ENCODE results near the gene CCL7.

Gene CCL7

DNA sequence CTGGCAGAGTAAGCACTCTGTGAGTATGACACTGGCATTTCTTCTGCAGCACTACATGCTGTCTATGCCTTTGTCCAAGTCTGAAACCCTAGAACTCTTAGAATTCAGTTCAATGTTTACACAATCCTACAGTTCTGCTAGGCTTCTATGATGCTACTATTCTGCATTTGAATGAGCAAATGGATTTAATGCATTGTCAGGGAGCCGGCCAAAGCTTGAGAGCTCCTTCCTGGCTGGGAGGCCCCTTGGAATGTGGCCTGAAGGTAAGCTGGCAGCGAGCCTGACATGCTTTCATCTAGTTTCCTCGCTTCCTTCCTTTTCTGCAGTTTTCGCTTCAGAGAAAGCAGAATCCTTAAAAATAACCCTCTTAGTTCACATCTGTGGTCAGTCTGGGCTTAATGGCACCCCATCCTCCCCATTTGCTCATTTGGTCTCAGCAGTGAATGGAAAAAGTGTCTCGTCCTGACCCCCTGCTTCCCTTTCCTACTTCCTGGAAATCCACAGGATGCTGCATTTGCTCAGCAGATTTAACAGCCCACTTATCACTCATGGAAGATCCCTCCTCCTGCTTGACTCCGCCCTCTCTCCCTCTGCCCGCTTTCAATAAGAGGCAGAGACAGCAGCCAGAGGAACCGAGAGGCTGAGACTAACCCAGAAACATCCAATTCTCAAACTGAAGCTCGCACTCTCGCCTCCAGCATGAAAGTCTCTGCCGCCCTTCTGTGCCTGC, 15.2 kb upstream of the CCL7 start, which contains the start of gene CCL2:
Gene CCL2 (plus strand): TSS at position 635 of the 730 bp plus-strand sequence. CDS start 65 bp downstream, at position 700.
- Histone ChIP-seq H3K36me3 (ENCODE audit: control insufficient read depth, insufficient read depth, low read length) (no peaks in the 10 kb centered on the region), H3K27ac (ENCODE audit: insufficient read depth, low read length, poor library complexity, severe bottlenecking) (no peak within 1 kb of the TSS), H3K27me3 (replicated peaks; ENCODE audit: control insufficient read depth, insufficient read depth, low read length, poor library complexity, severe bottlenecking) (no peaks in the 10 kb centered on the region), H3K9me3 (ENCODE audit: control insufficient read depth, low read length) (no peaks in the 10 kb centered on the region), H3K4me3 (ENCODE audit: insufficient read depth, low read depth, low read length, poor library complexity, severe bottlenecking) (no peak within 1 kb of the TSS), H3K4me1 (ENCODE audit: control insufficient read depth, insufficient read depth, low read length, poor library complexity, severe bottlenecking) (no peaks in the 10 kb centered on the region)
- no peak for DNase-seq

DNA sequence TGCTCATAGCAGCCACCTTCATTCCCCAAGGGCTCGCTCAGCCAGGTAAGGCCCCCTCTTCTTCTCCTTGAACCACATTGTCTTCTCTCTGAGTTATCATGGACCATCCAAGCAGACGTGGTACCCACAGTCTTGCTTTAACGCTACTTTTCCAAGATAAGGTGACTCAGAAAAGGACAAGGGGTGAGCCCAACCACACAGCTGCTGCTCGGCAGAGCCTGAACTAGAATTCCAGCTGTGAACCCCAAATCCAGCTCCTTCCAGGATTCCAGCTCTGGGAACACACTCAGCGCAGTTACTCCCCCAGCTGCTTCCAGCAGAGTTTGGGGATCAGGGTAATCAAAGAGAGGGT, 14.7 kb upstream of the CCL7 start:
- H3K27ac ChIP-seq (ENCODE audit: insufficient read depth, low read length, poor library complexity, severe bottlenecking): no peak overlapping the region
- H3K4me3 ChIP-seq (ENCODE audit: insufficient read depth, low read depth, low read length, poor library complexity, severe bottlenecking): no peak overlapping the region
- H3K4me1 ChIP-seq (ENCODE audit: control insufficient read depth, insufficient read depth, low read length, poor library complexity, severe bottlenecking): no peaks in the 10 kb centered on the region

DNA sequence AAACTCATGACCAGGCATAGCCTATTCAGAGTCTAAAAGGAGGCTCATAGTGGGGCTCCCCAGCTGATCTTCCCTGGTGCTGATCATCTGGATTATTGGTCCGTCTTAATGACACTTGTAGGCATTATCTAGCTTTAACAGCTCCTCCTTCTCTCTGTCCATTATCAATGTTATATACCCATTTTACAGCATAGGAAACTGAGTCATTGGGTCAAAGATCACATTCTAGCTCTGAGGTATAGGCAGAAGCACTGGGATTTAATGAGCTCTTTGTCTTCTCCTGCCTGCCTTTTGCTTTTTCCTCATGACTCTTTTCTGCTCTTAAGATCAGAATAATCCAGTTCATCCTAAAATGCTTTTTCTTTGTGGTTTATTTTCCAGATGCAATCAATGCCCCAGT, 14.2 kb upstream of the CCL7 start:
- H3K27ac ChIP-seq (ENCODE audit: insufficient read depth, low read length, poor library complexity, severe bottlenecking): no peak overlapping the region
- no peaks in the 10 kb centered on the region for H3K4me1 ChIP-seq (ENCODE audit: control insufficient read depth, insufficient read depth, low read length, poor library complexity, severe bottlenecking)
- no peaks in the 10 kb centered on the region for H3K9me3 ChIP-seq (ENCODE audit: control insufficient read depth, low read length)
- no peak for DNase-seq
- no peaks in the 10 kb centered on the region for H3K27me3 ChIP-seq (replicated peaks; ENCODE audit: control insufficient read depth, insufficient read depth, low read length, poor library complexity, severe bottlenecking)
- H3K36me3 ChIP-seq (ENCODE audit: control insufficient read depth, insufficient read depth, low read length): no peaks in the 10 kb centered on the region
- H3K4me3 ChIP-seq (ENCODE audit: insufficient read depth, low read depth, low read length, poor library complexity, severe bottlenecking): no peak overlapping the region

More for the DNA sequence above, 14.7 kb upstream of the CCL7 start:
- no peak for DNase-seq
- no peaks in the 10 kb centered on the region for H3K36me3 ChIP-seq (ENCODE audit: control insufficient read depth, insufficient read depth, low read length)
- no peaks in the 10 kb centered on the region for H3K27me3 ChIP-seq (replicated peaks; ENCODE audit: control insufficient read depth, insufficient read depth, low read length, poor library complexity, severe bottlenecking)
- no peaks in the 10 kb centered on the region for H3K9me3 ChIP-seq (ENCODE audit: control insufficient read depth, low read length)

DNA sequence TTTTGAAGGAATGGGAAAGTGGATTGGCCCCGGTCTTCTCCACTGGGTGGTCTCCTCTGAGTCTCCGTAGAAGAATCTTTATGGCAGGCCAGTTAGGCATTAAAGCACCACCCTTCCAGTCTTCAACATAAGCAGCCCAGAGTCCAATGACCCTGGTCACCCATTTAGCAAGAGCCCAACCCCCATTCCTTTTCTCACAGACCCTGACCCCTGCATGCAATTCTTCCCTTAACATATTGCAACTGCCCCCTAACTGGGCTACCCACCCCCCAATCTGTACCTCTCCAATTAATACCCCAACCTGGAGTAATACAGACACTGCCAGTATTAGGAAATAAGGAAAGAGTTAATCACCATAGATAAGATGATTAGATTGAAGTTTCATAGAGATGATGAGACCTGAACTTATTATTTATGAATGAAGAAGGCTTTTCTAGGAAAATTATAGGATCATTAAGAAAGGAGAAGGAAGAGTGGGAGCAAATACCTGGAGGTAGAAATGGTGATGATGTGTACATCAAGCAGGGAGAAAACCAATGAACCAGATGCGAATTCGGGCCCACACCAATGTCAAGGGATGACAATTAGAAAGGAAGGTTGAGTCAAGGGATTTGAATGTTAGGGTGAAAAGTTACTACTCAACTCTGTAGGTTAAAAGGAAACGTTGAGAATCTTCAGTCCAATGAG, 12.6 kb upstream of the CCL7 start:
- Histone ChIP-seq H3K9me3 (ENCODE audit: control insufficient read depth, low read length) (no peaks in the 10 kb centered on the region), H3K27me3 (replicated peaks; ENCODE audit: control insufficient read depth, insufficient read depth, low read length, poor library complexity, severe bottlenecking) (no peaks in the 10 kb centered on the region), H3K36me3 (ENCODE audit: control insufficient read depth, insufficient read depth, low read length) (no peaks in the 10 kb centered on the region), H3K4me3 (ENCODE audit: insufficient read depth, low read depth, low read length, poor library complexity, severe bottlenecking) (no peak overlapping the region), H3K27ac (ENCODE audit: insufficient read depth, low read length, poor library complexity, severe bottlenecking) (no peak overlapping the region), H3K4me1 (ENCODE audit: control insufficient read depth, insufficient read depth, low read length, poor library complexity, severe bottlenecking) (no peaks in the 10 kb centered on the region)
- DNase-seq: no peak

DNA sequence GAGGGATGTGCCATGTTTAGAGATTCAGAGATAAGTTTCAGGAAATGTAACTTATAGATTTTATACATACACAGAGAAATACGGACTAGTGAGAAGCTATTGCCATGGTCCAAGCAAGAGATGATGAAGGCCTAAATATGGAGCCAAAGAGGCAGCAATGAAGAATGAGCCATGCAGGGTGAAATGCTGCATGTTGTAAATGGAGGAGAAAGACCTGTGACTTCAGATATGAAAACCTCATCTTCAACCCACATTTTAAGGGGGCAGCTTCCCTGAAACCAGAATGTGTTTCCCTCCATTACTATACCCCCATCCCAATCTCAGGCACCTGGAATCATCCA, 12.1 kb upstream of the CCL7 start:
- no peak for DNase-seq

DNA sequence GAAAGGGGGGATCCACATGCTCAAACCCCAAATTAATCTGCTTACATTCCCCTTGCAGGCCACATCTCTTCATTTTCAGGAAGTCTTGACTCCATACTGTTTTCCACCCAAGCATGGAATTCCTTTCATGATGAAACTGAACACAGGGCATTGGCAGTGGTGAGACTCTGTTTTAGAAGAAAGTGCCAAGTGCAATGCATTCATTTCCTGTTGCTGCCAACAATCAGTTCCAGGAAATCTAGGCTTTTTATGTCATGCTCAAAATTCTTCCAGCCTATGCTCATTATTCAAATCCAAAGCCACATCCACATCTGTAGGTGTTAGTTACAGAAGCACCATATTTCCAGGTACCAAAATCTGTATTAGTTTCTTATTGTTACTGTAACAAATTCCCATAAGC, 10.9 kb upstream of the CCL7 start:
- H3K27me3 ChIP-seq (replicated peaks; ENCODE audit: control insufficient read depth, insufficient read depth, low read length, poor library complexity, severe bottlenecking): no peaks in the 10 kb centered on the region
- no peak overlapping the region for H3K4me3 ChIP-seq (ENCODE audit: insufficient read depth, low read depth, low read length, poor library complexity, severe bottlenecking)
- H3K36me3 ChIP-seq (ENCODE audit: control insufficient read depth, insufficient read depth, low read length): no peaks in the 10 kb centered on the region
- no peaks in the 10 kb centered on the region for H3K9me3 ChIP-seq (ENCODE audit: control insufficient read depth, low read length)
- no peak for DNase-seq
- no peak overlapping the region for H3K27ac ChIP-seq (ENCODE audit: insufficient read depth, low read length, poor library complexity, severe bottlenecking)
- no peaks in the 10 kb centered on the region for H3K4me1 ChIP-seq (ENCODE audit: control insufficient read depth, insufficient read depth, low read length, poor library complexity, severe bottlenecking)

More for the DNA sequence above, 12.1 kb upstream of the CCL7 start:
- Histone ChIP-seq H3K4me1 (ENCODE audit: control insufficient read depth, insufficient read depth, low read length, poor library complexity, severe bottlenecking) (no peaks in the 10 kb centered on the region), H3K27ac (ENCODE audit: insufficient read depth, low read length, poor library complexity, severe bottlenecking) (no peak overlapping the region), H3K36me3 (ENCODE audit: control insufficient read depth, insufficient read depth, low read length) (no peaks in the 10 kb centered on the region), H3K9me3 (ENCODE audit: control insufficient read depth, low read length) (no peaks in the 10 kb centered on the region), H3K4me3 (ENCODE audit: insufficient read depth, low read depth, low read length, poor library complexity, severe bottlenecking) (no peak overlapping the region), H3K27me3 (replicated peaks; ENCODE audit: control insufficient read depth, insufficient read depth, low read length, poor library complexity, severe bottlenecking) (no peaks in the 10 kb centered on the region)

DNA sequence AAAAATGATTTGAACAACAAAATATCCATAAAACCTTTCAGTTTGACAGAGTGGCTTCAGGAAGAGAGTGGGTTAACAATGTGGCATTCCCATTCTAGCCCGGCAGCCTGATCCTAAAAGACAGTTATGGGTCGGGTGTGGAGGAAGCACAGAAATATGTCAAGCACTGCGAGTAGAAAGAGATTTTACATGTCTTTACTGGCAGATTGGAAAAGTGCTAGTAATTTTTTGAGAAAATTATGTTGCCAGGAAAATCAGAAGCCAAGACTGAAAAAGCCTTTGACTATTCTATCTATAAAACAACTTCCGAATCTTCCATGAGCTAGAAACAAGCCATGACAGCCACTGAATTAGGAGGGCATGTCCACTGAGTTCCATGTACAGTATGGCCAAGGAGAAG, 9.2 kb upstream of the CCL7 start:
- no peaks in the 10 kb centered on the region for H3K27me3 ChIP-seq (replicated peaks; ENCODE audit: control insufficient read depth, insufficient read depth, low read length, poor library complexity, severe bottlenecking)
- DNase-seq: no peak
- no peaks in the 10 kb centered on the region for H3K36me3 ChIP-seq (ENCODE audit: control insufficient read depth, insufficient read depth, low read length)
- no peaks in the 10 kb centered on the region for H3K9me3 ChIP-seq (ENCODE audit: control insufficient read depth, low read length)
- no peak overlapping the region for H3K4me3 ChIP-seq (ENCODE audit: insufficient read depth, low read depth, low read length, poor library complexity, severe bottlenecking)
- no peak overlapping the region for H3K27ac ChIP-seq (ENCODE audit: insufficient read depth, low read length, poor library complexity, severe bottlenecking)
- H3K4me1 ChIP-seq (ENCODE audit: control insufficient read depth, insufficient read depth, low read length, poor library complexity, severe bottlenecking): no peaks in the 10 kb centered on the region

DNA sequence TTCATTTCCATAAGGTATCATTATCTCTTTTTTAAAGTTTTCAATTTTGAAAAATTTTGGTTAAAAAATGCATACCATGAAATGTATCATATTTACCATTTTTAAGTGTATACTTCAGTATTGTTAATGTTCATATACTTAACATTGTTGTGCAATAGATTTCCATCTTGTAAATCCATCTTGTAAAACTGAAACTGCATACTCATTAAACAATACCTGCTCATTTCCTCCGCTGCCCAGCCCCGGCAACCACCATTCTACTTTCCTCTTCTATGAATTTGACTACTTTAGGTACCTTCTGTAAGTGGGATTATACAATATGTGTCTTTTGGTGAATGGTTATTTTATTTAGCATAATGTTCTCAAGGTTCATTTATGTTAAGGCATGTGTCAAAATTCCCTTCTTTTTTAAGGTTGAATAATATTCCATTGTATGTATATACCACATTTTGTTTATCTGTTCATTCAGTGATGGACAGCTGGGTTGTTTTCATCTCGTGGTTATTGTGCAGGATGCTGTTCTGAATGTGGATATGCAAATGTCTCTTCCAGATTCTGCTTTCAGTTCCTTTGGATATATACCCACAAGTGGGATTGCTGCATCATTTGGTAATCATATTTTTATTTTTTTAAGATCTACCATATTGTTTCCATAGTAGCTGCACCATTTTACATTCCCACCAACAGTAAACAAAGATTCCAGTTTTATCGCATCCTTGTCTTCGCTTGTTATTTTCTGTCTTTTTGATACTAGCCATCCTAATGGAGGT, 8.3 kb upstream of the CCL7 start:
- Histone ChIP-seq H3K9me3 (ENCODE audit: control insufficient read depth, low read length) (no peaks in the 10 kb centered on the region), H3K4me3 (ENCODE audit: insufficient read depth, low read depth, low read length, poor library complexity, severe bottlenecking) (no peak overlapping the region), H3K4me1 (ENCODE audit: control insufficient read depth, insufficient read depth, low read length, poor library complexity, severe bottlenecking) (no peaks in the 10 kb centered on the region), H3K27me3 (replicated peaks; ENCODE audit: control insufficient read depth, insufficient read depth, low read length, poor library complexity, severe bottlenecking) (no peaks in the 10 kb centered on the region), H3K27ac (ENCODE audit: insufficient read depth, low read length, poor library complexity, severe bottlenecking) (no peak overlapping the region), H3K36me3 (ENCODE audit: control insufficient read depth, insufficient read depth, low read length) (no peaks in the 10 kb centered on the region)
- no peak for DNase-seq

DNA sequence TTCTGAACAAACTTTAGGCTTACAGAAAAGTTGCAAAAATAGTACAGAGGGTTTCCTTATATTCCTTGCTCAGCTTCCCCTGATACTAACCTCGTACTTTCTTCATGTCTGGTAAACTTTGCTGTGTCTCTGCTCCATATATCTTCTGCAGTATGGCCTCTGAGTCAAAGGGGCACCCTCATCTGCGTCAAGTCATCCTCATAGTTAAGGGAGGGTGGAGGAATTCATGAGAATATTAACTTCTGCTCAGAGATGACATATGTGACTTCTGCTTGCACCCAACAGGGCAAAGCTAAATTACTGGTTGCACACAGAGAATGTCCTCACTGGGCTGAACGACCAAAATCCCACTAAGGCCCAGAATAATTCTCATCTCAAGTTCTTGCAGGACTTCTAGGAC, 4.3 kb upstream of the CCL7 start:
- DNase-seq: no peak
- no peaks in the 10 kb centered on the region for H3K4me1 ChIP-seq (ENCODE audit: control insufficient read depth, insufficient read depth, low read length, poor library complexity, severe bottlenecking)
- H3K9me3 ChIP-seq (ENCODE audit: control insufficient read depth, low read length): no peaks in the 10 kb centered on the region
- no peak overlapping the region for H3K27ac ChIP-seq (ENCODE audit: insufficient read depth, low read length, poor library complexity, severe bottlenecking)
- no peaks in the 10 kb centered on the region for H3K36me3 ChIP-seq (ENCODE audit: control insufficient read depth, insufficient read depth, low read length)
- no peak overlapping the region for H3K4me3 ChIP-seq (ENCODE audit: insufficient read depth, low read depth, low read length, poor library complexity, severe bottlenecking)
- no peaks in the 10 kb centered on the region for H3K27me3 ChIP-seq (replicated peaks; ENCODE audit: control insufficient read depth, insufficient read depth, low read length, poor library complexity, severe bottlenecking)

DNA sequence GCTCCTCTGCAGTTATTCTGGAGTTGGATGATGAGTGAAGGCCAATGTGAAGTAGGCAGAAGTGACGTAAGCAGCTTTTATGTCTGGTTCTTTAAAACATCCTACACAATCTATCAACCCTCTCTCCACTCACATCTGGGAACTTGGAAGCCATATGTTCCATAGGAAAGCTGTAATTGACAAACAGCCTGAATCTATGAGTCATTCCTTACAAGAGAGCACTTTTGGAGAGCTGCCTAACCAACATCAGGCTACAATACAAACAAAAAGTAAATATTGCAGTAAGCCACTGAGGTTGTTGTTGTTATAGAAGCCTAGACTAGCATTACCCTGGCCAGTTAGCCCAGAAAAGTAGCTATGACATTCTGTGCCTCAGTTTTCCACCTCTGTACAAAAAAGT, 5.9 kb downstream of the CCL7 start:
- no peak for DNase-seq
- H3K27me3 ChIP-seq (replicated peaks; ENCODE audit: control insufficient read depth, insufficient read depth, low read length, poor library complexity, severe bottlenecking): peaks cover 6% of the 10 kb centered on the region
- H3K4me3 ChIP-seq (ENCODE audit: insufficient read depth, low read depth, low read length, poor library complexity, severe bottlenecking): no peak overlapping the region
- no peaks in the 10 kb centered on the region for H3K36me3 ChIP-seq (ENCODE audit: control insufficient read depth, insufficient read depth, low read length)
- H3K4me1 ChIP-seq (ENCODE audit: control insufficient read depth, insufficient read depth, low read length, poor library complexity, severe bottlenecking): no peaks in the 10 kb centered on the region
- H3K27ac ChIP-seq (ENCODE audit: insufficient read depth, low read length, poor library complexity, severe bottlenecking): no peak overlapping the region
- H3K9me3 ChIP-seq (ENCODE audit: control insufficient read depth, low read length): no peaks in the 10 kb centered on the region
